ENCODE results near the gene OBSCN.

DNA sequence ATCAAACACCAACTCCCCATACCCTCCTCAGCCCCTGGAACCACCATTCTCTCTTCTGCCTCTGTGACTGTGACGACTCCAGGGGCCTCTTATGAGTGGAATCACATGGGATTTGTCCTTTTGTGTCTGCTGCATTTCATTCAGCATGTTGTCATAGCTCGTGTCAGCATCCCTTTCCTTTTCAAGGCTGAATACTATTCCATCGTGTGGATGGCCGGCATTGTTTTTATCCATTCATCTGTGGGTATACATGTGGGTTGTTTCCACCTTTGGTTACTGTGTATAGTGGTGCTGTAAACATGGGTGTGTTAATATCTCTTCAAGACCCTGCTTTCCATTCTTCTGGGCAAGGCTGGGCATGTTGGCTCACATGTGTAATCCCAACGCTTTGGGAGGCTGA, 17.1 kb upstream of the OBSCN start:
- TF ChIP-seq, protein P1, sequence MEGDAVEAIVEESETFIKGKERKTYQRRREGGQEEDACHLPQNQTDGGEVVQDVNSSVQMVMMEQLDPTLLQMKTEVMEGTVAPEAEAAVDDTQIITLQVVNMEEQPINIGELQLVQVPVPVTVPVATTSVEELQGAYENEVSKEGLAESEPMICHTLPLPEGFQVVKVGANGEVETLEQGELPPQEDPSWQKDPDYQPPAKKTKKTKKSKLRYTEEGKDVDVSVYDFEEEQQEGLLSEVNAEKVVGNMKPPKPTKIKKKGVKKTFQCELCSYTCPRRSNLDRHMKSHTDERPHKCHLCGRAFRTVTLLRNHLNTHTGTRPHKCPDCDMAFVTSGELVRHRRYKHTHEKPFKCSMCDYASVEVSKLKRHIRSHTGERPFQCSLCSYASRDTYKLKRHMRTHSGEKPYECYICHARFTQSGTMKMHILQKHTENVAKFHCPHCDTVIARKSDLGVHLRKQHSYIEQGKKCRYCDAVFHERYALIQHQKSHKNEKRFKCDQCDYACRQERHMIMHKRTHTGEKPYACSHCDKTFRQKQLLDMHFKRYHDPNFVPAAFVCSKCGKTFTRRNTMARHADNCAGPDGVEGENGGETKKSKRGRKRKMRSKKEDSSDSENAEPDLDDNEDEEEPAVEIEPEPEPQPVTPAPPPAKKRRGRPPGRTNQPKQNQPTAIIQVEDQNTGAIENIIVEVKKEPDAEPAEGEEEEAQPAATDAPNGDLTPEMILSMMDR (IDR thresholded peaks at IDR 0.05), result no peak
- TF ChIP-seq EZH2 (IDR thresholded peaks at IDR 0.05) (no peak), EZH2phosphoT487 (IDR thresholded peaks at IDR 0.05) (no peak)
